ENCODE measurements around the gene FOXO1.
"Not testable (repeated sequence)": the region's sequence is repeated elsewhere in the genome, so short reads cannot be mapped to it uniquely, and the experiment has no call there.

The FOXO1 gene

GRCh38 chr13:40666045-40666932 is at the start of gene FOXO1:
Gene FOXO1 (minus strand): TSS chr13:40666641. CDS start chr13:40666212, 429 bp downstream.
- peak; percentile 89 for DNase-seq

- not testable (repeated sequence) for DNase-seq
Observed at GRCh38 chr13:40714433-40714832, 48.0 kb upstream of the FOXO1 start.

- DNase-seq = no peak
Observed at GRCh38 chr13:40706439-40706838, 40.0 kb upstream of the FOXO1 start.

GRCh38 chr13:40697711-40698110 is 31.3 kb upstream of the FOXO1 start:
- no peak for DNase-seq

GRCh38 chr13:40694426-40694825 is 28.0 kb upstream of the FOXO1 start:
- DNase-seq = no peak

GRCh38 chr13:40692946-40693345 is 26.5 kb upstream of the FOXO1 start:
- DNase-seq = no peak

GRCh38 chr13:40688781-40689180 is 22.3 kb upstream of the FOXO1 start:
- no peak for DNase-seq

GRCh38 chr13:40682449-40683240 is 16.2 kb upstream of the FOXO1 start:
- DNase-seq = peak; percentile 59

- no peak for DNase-seq
Observed at GRCh38 chr13:40681341-40682146, 15.1 kb upstream of the FOXO1 start.

- no peak for DNase-seq
Observed at GRCh38 chr13:40680659-40681323, 14.3 kb upstream of the FOXO1 start.

GRCh38 chr13:40679480-40679985 is 13.1 kb upstream of the FOXO1 start:
- no peak for DNase-seq

GRCh38 chr13:40677064-40677463 is 10.6 kb upstream of the FOXO1 start:
- no peak for DNase-seq

- no peak for DNase-seq
Observed at GRCh38 chr13:40676007-40676406, 9.6 kb upstream of the FOXO1 start.

GRCh38 chr13:40673414-40673813 is 7.0 kb upstream of the FOXO1 start:
- DNase-seq = no peak

- no peak for DNase-seq
Observed at GRCh38 chr13:40672765-40673397, 6.4 kb upstream of the FOXO1 start.

GRCh38 chr13:40671956-40672764 is 5.7 kb upstream of the FOXO1 start:
- DNase-seq = no peak

- no peak for DNase-seq
Observed at GRCh38 chr13:40670307-40670706, 3.9 kb upstream of the FOXO1 start.

- peak; percentile 46 for DNase-seq
Observed at GRCh38 chr13:40668335-40668734, 1.9 kb upstream of the FOXO1 start.

GRCh38 chr13:40667622-40667978 is 1.2 kb upstream of the FOXO1 start:
- no peak for DNase-seq

GRCh38 chr13:40666933-40667621 is 636 bp upstream of the FOXO1 start:
- DNase-seq = peak; percentile 58
